Measurements from ENCODE around the gene LTBP2.
"Not testable (repeated sequence)": the region's sequence is repeated elsewhere in the genome, so short reads cannot be mapped to it uniquely, and the experiment has no call there.

The LTBP2 gene

DNA sequence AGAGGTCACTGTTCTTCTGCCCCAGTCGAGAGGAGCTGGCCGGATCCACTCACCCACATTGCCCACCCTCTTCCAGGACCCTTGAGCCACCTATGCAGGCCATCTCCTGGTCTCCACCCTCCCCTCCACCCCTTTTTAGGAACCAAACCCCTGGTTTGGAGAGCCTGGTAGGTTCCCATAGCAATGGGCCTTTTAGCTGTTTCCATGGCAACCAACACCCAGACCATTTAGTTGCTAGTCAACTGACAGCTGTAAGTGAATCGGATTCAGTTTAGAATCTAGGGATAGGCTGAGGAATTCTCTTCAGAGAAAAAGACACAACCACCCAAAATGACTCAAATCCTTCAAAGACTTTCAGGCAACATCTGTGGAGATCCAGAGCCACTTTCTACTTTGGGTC is 135.4 kb downstream of the LTBP2 start:
- DNase-seq: peak; percentile 23 to 65

DNA sequence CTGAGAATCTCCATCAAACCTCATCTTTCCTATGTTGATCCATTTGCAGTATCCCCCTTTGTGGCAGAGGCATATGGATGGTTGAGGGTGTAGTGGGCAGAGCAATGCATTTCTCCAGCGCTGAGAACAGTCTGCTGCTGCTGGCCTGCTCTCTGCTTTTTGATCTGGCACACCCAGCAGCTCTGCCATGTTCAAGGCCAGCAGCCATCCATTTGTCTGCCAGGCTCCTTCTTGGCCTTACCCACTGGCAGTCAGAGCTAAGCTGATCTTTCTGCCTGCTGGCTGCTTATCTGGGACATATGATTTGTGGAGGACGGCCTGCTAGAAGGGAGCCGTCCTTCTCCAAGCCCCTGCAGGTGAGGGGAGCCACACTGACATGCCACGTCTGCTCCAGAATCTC is 135.9 kb downstream of the LTBP2 start:
- no peak for DNase-seq

DNA sequence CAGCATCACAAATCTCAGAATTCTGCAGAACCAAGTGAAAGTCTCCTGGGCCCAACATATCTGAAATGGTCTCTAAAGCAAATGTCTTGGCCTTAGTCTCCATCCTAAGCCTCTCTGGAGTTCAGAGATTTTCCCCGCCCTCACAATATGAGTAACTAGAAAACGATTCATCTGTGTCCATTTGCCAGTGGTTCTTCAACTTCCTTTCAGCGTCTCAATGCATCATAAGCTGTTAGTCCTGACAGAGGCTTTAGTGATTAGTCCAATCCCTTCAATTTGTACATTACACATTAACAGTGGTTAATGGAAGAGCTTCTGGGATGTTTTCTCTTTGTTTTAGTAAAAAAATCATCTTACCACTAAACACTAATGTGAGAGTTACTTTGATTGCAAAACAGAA is 136.4 kb downstream of the LTBP2 start:
- DNase-seq: no peak

DNA sequence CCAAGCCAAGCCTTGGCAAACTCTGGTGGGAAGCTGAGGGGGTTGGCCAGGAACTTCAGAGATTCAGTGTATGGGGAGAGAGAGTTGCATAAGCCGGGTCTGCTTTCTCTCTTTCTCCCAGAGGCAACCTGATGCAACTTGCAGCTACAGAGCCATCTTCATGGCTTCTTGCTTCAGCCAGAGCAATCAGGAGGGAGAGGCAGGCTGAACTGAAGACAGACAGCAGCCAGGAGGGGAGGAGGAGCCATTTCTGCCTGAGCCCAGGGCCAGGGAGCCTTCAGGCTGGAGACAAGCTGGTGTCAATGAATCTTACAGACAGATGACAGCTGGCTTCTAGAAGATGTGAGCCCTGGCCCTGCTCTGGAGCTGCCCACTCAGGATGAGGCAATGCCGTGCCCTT is 137.7 kb downstream of the LTBP2 start:
- DNase-seq: peak in 1 of 2 experiments; percentile 80

DNA sequence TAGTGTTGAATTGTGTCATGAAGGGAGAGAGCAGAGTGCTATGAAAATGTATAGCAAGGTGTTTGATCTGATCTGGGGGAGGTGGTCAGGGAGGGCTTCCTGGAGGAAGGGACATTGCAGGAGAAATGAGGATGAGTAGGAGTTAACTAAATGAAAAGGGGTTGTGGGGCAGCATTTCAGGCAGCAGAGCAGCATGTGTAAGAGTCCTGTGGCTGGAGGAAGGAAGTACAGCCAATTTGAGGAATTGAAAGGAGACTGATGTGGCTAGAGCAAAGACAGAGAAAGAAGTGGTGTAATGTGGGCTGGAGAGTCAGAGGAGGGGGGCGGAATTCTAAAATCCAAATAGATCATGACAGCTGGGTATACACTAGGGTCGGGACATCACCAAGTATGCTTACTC is 139.4 kb downstream of the LTBP2 start:
- no peak for DNase-seq

DNA sequence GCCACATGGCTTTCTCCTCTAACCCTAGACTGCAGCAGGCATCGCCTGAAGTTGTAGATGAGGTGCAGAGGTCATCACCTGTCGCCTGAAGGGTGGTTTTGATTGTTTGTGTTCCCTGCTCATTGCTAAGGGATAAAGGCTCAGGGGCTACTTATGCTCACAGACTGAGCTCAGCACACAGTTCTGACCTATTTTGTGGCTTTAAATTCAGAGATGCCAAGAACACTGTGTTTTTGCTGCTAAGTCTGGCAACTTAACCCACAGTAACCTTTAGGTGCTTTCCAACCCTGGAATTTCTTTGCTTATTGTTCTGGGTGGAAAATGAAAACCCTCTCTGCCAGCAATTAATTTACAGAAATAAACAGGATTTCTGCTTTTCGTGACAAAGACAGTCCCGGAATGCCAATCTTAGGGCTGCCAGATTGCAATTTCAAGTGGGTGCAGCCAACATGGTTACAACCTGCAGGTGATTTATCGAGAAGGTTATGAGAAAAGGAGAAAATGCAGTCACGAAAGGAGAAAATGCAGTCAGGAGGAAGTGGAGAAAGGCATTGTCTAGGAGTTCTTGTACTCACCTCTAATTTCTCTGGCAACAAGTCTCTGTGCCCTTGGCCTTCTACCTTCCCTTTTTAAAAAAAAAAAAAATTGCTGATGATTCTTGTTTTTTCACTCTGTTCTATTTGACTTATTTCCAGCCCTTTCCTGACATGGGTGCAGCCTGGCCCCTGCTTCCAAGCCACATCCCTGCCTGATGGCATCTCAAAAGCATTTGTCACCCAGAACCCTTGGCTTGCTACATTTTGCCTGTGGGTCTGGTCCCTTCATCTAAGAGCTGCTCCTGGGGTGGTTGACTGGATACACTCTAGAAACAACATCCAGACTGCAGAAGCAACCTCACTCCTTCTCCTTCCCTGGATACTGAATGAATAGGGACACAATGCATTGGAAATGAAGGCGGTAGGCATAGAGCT is 142.2 kb downstream of the LTBP2 start:
- DNase-seq: no peak

DNA sequence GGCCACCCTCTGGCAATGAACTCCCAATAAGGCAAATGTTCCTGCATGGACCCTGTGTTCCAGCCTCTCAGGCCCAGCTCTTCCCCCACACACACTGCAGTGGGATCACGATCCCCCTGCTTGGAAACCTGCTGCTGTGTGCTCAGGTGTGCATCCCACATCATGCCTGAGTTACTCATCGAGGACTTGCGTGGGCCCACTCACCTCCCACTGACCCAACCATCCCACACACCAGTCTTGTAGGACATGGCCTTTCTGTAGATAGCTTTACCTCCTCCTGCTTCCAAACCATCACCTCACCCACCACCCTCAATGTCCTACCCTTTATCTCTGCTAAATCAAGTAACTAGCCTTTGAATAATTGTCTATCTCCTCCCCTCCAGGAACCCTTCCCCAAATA is 143.5 kb downstream of the LTBP2 start:
- DNase-seq: no peak

DNA sequence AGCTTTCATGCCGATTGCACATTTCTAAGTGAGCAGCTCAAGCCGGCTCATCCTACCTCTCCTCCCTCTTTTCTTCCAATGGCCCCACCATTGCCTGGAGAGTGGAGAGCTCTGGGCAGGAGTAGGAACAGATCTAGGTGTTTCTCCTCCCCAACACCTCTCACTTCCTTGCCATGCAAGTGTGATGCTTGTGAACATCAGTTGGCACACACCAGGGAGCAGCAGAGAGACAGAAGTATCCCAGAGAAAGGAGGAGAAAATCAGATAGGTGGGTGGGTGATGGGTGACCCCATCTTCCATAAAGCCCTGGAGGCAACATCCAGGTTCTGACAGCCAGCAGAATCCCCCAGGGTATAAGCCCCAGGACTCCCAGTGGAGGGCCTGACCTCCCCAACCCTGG is 146.7 kb downstream of the LTBP2 start:
- no peak for DNase-seq

DNA sequence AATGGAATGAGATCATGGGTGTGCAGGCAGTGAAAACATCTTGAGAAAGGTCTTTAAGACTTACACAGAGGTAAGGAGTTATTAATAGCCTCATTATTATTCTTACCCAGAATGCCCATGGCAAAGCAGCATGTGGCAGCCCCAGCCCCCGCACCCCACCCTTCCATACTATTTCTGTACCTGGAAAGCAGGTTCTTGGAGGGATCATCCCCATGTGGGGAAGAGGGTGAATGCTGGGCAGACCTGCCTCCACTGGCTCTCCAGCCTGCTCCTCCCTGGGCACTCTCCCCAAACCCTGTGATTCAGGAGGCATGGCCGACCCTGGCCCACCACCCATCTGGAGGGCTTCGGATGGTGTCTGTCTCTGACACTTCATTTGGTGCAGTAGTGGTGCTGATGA is 147.3 kb downstream of the LTBP2 start:
- DNase-seq: no peak

DNA sequence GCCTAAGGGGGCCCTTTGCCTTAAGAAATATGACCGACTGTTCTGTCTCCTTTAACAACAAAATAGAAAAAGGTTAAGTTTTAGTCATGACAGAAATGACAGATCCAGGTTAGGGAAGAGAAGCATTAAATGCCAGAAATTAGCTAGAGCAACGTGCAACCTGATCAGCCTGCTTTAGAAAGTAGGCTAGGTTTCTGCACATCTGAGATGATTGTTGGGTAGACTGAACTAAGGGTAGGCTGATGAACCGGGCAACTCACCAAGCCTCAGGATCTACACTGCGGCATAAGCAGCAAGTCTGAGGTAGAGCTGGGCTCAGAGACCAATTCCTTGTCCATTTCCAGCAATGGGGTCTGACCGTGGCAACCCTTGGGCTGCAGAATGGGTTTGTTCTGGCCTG is 148.3 kb downstream of the LTBP2 start:
- DNase-seq: no peak

DNA sequence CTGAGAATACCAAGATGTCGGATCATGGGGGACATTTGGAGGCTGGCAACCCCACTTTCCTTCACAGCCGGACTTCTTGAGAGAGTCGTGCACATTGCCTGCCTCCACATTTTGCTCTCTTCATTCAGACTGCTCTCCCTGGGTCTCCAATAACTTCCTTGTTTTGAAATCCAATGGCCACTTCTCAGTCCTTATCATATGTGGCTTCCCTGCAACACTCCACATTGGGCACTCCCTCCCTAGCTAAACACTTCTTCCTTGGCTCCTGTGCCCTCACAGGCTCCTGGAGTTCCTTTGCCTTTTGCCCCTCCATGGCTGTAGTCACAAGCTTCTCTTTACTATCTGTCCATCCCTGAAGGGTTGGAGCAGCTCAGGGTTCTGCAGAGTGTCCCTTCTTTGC is 149.0 kb downstream of the LTBP2 start:
- DNase-seq: no peak

DNA sequence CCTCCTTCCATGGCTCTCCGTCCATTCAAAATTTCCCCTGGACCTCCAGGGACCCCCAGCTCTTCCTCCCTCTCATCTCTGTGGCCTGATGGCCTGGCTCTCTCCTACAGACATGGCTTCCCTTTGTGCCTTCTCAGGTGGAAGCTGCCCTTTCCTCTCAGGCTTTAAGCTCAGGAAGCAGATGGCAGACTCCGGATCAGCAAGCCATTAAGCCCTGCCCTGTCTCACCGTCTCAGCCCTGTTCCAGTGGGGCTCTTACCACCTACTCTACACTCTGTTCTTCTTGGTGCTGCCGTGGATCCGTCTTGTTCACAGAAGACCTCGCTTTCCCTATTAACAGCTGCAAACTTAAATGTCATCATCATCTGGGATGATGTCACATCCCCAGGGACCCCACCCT is 152.1 kb downstream of the LTBP2 start:
- DNase-seq: peak; percentile 92 to 95

DNA sequence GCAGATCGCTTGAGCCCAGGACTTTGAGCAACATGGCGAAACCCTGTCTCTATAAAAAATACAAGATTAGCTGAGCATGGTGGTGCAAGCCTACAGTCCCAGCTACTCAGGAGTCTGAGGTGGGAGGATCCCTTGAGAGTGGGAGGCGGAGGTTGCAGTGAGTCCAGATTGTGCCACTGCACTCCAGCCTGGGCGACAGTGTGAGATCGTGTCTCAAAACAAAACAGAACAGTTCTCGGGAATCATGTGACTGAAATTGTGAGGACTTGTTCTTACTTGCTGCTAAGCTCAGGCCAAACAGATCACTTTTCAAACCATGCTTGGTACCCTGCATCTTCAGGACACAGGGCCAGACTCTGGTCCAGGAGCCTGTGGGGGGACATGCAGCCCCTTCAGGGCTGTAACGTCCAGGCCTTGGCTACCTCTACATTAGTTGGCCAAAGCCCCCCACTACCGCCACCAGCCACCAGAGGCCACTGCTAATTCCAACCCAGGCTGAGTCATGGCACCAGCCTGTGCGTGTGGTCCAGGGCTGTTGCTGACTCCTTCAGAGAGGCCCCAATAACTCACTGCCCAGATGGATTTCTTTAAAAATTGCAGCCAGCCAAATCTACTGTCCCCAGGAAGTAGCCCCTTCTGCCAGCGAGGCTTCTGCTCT is 152.6 kb downstream of the LTBP2 start:
- DNase-seq: peak; percentile 70 to 80

DNA sequence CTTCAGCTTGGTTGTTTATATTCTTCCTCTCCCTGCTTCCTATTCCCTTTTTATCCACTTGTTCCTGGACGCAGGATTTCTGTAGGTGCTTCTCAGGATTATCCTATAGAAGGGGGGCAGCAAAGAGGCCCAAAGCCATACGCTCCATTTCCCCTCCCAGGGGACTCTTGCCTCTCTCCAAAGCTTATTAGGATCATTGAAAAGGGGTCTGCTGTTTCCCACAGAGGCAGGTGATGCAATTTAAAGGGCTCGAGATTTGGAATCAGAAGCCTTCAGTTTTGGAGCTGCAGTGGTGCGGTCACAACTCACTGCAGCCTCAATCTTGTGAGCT is 154.5 kb downstream of the LTBP2 start:
- DNase-seq: peak; percentile 99

DNA sequence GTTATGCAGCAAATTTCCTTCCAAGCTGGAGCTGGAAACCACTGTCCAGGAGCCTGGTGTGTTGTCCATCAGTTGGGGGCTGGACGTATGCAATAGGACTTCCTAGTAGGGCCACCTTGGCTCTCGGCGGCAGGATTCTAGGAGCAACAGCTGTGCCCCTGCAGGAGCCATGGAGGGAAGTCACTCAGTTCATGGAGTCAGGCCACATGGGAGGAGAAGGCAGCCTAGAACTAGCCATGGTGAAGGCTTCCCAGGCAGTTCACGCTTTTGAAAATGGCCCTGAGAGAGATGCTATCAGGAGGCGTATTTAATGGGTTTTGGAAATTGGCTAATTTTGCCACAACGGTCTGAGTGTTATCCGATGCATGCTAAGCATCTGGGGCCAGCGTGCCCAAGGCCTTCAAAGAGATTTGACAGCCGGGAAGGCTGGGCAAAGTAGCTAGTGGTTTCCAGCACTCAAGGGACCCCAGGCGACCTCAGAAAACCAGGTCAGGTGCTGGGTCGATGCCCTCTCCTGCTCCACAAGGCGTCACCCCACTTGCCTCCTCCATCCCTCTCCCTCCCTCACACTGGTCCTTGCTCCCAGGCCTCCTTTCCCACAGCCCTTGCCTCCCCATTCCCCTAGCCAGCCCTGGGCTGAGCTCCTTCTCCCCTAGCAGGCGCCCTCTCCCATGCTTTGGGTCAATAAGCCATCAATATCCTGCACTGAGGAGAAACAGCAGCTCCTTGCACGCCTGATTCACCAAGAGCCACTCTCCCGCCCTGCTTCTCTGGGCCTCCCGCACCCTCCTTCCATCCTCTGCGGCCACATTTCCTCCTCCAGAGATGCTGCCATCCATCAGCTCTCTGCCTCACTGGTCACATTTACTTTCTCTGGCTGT is 155.1 kb downstream of the LTBP2 start:
- peak; percentile 29 to 75 for DNase-seq

DNA sequence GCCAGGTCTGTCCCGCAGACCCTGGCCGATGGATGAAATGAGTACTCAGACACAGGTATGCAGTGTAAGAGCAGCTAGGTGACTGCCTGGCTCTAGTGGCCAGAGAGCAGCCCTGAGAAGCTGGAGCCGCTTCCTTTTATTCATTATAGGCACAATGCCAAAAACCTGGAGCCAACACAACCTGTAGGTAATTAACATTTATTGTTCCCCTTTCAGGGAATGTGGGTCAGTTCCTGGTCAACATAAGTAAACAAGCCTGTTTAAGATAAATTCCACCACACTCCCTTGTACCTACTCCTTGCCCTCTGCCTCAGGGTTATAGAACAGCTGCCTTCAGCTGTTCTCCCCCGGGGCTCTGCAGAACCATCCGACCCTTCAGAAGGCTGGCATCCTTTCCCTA is 157.6 kb downstream of the LTBP2 start:
- not testable (repeated sequence) for DNase-seq
